WTC11 (cell line): Measurements from ENCODE around the gene ARSB.

Source experiments
- CBFB ChIP-seq: sonication (generic); formaldehyde crosslinking; IDR thresholded peaks from 2 replicates; pipeline ENCODE4 v1.8.1; 2022; ENCODE audit warnings: mild to moderate bottlenecking, low read depth, missing genetic modification reagents
- CTCF ChIP-seq: fragments of 200-600 bp; IDR thresholded peaks from 2 replicates; pipeline ENCODE4 v1.8.0; 2022; ENCODE audit warnings: antibody characterized with exemption
- ELF4 ChIP-seq: sonication (generic); formaldehyde crosslinking; IDR thresholded peaks from 2 replicates; pipeline ENCODE4 v1.8.1; 2022; ENCODE audit warnings: low read depth, mild to moderate bottlenecking, moderate library complexity, missing genetic modification reagents
- KAT7 ChIP-seq: sonication (generic); formaldehyde crosslinking; IDR thresholded peaks from 2 replicates; pipeline ENCODE4 v1.8.1; 2023; ENCODE audit warnings: missing genetic modification reagents, mild to moderate bottlenecking, borderline replicate concordance
- SP1 ChIP-seq: sonication (generic); formaldehyde crosslinking; conservative IDR thresholded peaks from 2 replicates; pipeline ENCODE4 v1.8.1; 2022; ENCODE audit warnings: missing genetic modification reagents
- ZNF219 ChIP-seq: sonication (generic); formaldehyde crosslinking; IDR thresholded peaks from 2 replicates; pipeline ENCODE4 v1.8.0; 2023; ENCODE audit warnings: missing genetic modification reagents, mild to moderate bottlenecking, borderline replicate concordance
- TF ChIP-seq, protein P1 (sequence below): sonication (generic); formaldehyde crosslinking; conservative IDR thresholded peaks from 2 replicates; pipeline ENCODE4 v1.8.1; 2022; ENCODE audit warnings: mild to moderate bottlenecking, missing genetic modification reagents

DNA sequence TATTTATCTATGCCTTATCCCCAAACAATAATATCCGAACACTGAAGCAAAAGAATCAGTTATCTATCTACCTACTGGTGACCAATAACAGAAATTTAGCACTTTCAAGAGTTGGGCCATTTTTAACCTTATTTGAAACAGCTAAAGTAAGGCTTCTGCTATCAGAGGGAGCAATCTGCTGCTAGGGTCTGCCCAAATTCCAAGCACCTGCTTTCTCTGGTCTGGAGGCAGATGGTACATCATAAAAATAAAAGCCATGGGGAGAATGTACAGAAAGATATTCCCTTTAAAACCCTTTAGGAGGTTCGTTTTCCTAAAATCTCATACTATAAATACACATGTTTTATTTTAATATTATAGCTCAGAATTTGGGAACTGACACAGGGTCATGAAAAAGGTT, 37.7 kb upstream of the ARSB start:
- TF ChIP-seq CTCF (no peak), KAT7 (CRISPR knock-in tag) (no peak), ZNF219 (CRISPR knock-in tag) (no peak), SP1 (no peak), CBFB (CRISPR knock-in tag) (no peak), ELF4 (CRISPR knock-in tag) (no peak)
- TF ChIP-seq, protein P1, sequence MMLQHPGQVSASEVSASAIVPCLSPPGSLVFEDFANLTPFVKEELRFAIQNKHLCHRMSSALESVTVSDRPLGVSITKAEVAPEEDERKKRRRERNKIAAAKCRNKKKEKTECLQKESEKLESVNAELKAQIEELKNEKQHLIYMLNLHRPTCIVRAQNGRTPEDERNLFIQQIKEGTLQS (CRISPR knock-in tag) = no peak
